Heart left ventricle (tissue), 16 donors: ENCODE results near the gene MCF2L. TPM values are rescaled to one million over a fixed set of nuclear protein-coding genes. Genes with fewer than 3 reads are reported as not detected.

ENCODE experiments used
- ATAC-seq, 4 donors: fragments of 200-7000 bp; cut with Tn5 transposase; one replicate each; pipeline ENCODE4 v1.9.1; 2020 to 2022; ENCODE audit warnings: moderate library complexity in 4 of 4, mild to moderate bottlenecking in 3 of 4, moderate number of reproducible peaks in 1 of 4
- DNase-seq, 5 donors: peaks; one replicate each; pipeline ENCODE4 v3.0.0-alpha.2; 2020
- H3K27ac ChIP-seq, 12 donors: fragments of 200-600 bp; sonication (generic) in 4 of 12; one replicate each; pipeline versions ENCODE4 v1.5.0 to v1.8.0; 2016 to 2022; ENCODE audit warnings: mild to moderate bottlenecking in 2 of 12
- H3K27me3 ChIP-seq, 9 donors: fragments of 200-600 bp; sonication (generic) in 2 of 9; one replicate each; pipeline versions ENCODE4 v1.5.1 to v1.8.0; 2016 to 2022; ENCODE audit warnings: mild to moderate bottlenecking in 3 of 9
- H3K36me3 ChIP-seq, 9 donors: fragments of 200-600 bp; sonication (generic) in 2 of 9; one replicate each; pipeline versions ENCODE4 v1.5.0 to v1.8.0; 2018 to 2022; ENCODE audit warnings: mild to moderate bottlenecking in 2 of 9
- H3K4me1 ChIP-seq, 12 donors: fragments of 200-600 bp; sonication (generic) in 4 of 12; one replicate each; pipeline versions ENCODE4 v1.5.0 to v1.8.0; 2016 to 2022; ENCODE audit warnings: mild to moderate bottlenecking in 3 of 12
- H3K4me3 ChIP-seq, 12 donors: fragments of 200-600 bp; sonication (generic) in 4 of 12; one replicate each; pipeline versions ENCODE4 v1.5.0 to v1.8.0; 2017 to 2022; ENCODE audit warnings: mild to moderate bottlenecking in 9 of 12, moderate library complexity in 4 of 12
- H3K9me3 ChIP-seq, 12 donors: fragments of 200-600 bp; sonication (generic) in 4 of 12; one replicate each; pipeline versions ENCODE4 v1.5.0 to v1.8.0; 2016 to 2022; ENCODE audit warnings: mild to moderate bottlenecking in 1 of 12
- CTCF ChIP-seq, 12 donors: fragments of 200-600 bp; sonication (generic) in 4 of 12; IDR thresholded peaks; one replicate each; pipeline versions ENCODE4 v1.5.0 to v1.8.0; 2018 to 2022; ENCODE audit warnings: antibody characterized with exemption in 12 of 12, mild to moderate bottlenecking in 5 of 12
- POLR2A ChIP-seq, 2 donors: fragments of 450-650 bp; IDR thresholded peaks; one replicate each; pipeline ENCODE4 v1.6.1; 2017; ENCODE audit warnings: antibody characterized with exemption in 2 of 2, mild to moderate bottlenecking in 2 of 2, moderate library complexity in 2 of 2
- WGBS, 4 donors: extraction: QIAGEN DNeasy Blood & Tissue Kit in 2 of 4; methylation state at CpG; one replicate each; pipeline versions ENCODE4 v1.1.5 to v1.1.7; 2013 to 2018; 5-methylcytosine and 5-hydroxymethylcytosine counted together
- intact Hi-C, 10 donors: fragments of 100-400 bp; cut with DNase I; formaldehyde crosslinking; loops; one replicate each; pipeline versions ENCODE4 v1.11.1 to v1.14.2; 2022
- polyA plus RNA-seq, 2 donors: library from polyadenylated mRNA; stranded (reverse); fragments of 200-250 nt; gene quantifications; one replicate each; pipeline ENCODE4 v1.2.3, GENCODE V29; 2013
- total RNA-seq, 9 donors: library from RNA; depleted of rRNA in 2 of 9; stranded (reverse); fragments of >200 nt in 2 of 9; fragmentation: NEBNext Ultra II Directional in 3 of 9; extraction: Animal tissue kit (Norgen Biotek cat#: 25700) in 3 of 9; gene quantifications; one replicate each; pipeline versions ENCODE4 v1.1.0 to v1.2.4, GENCODE V29; 2016 to 2023
- donor health status: ischemic (EF 13 %, LVEDD 7.1; RV severe dilation, severe dysfunction).
- donor health status: healthy with polysubstance abuse.
- donor health status: DM: no; HTN: yes; CAD: no.
- donor health status: DM: no; HTN: no; CAD: no.
- donor health status: ischemic (EF 25% LVEDD 6.9; RV normal size, moderate dysfunction).
- donor health status: ischemic (EF 25% LVEDD 5.7; RV mildly dilated, moderate dysfunction).
- donor health status: healthy.
- donor health status: DM: yes; HTN: yes; CAD: no.
- donor health status: ischemic (EF 35%, LVEDD 5.7; RV mildly dilated, moderate dysfunction).
- donor health status: nonischemic (EF 11% LVEDD 7.7; RV severe dilation, severe dysfunction).
- donor health status: DM: yes; HTN: yes; CAD: no.
- donor health status: PGD.
- donor health status: ischemic (EF 29% LVEDD 5.4; RV normal size, mild dysfunction).
- donor health status: nonischemic (EF 23%, LVEDD 6.1; RV moderate dilation, normal function).

Gene MCF2L
- total and polyA plus RNA-seq, 11 donors = 26.0 to 61.0 (median 42.7) TPM

- peak in 2 of 5 donors; percentile 17 to 37 for DNase-seq
- no peak overlapping the region for H3K4me3 ChIP-seq
- intact Hi-C loops = no loop called here
Observed at GRCh38 chr13:113052206-113052605, 83.2 kb downstream of the MCF2L start.

DNA sequence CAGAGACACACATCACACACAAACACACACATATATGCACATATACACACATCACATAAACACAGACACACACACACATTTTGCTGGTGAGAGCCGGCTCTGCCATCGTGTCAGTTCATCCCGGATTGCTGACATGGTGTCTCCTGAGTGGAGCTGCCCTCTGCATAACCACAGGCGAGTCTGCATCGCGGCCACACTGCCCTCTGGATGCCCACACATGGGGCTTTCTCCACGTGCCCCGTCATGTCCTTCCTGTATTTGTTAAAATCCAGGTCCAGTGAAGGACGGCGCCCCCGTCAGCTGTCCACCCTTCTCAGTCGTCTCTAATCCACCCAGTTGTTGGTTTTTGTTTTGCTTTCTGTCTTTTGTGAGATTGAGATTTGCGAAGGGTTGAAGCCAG is 84.0 kb downstream of the MCF2L start:
- TF ChIP-seq POLR2A (IDR thresholded peaks at IDR 0.05) (no peak), CTCF (IDR thresholded peaks at IDR 0.05) (no peak)
- WGBS, 4 donors = 72 to 87% (median 84%) methylated on average over 12 to 13 of the region's 13 CpGs
- Histone ChIP-seq H3K27me3 (peaks cover 0 to 5% (median 0%) of the 10 kb centered on the region in 9 donors), H3K27ac (no peak overlapping the region), H3K36me3 (peaks cover 0 to 3% (median 0%) of the 10 kb centered on the region in 9 donors), H3K9me3 (no peaks in the 10 kb centered on the region), H3K4me3 (no peak overlapping the region), H3K4me1 (peaks cover 0 to 23% (median 11%) of the 10 kb centered on the region in 12 donors)
- intact Hi-C loops = no loop called here
- peak in 2 of 5 donors; percentile 25 to 47 for DNase-seq
- no peak for ATAC-seq

More at GRCh38 chr13:113052206-113052605, 83.2 kb downstream of the MCF2L start:
- H3K9me3 ChIP-seq = no peaks in the 10 kb centered on the region
- H3K27ac ChIP-seq = no peak overlapping the region
- H3K4me1 ChIP-seq = peaks cover 0 to 23% (median 11%) of the 10 kb centered on the region in 12 donors
- ATAC-seq = no peak
- 77 to 84% (median 82%) methylated on average over 16 of the region's 16 CpGs for WGBS, 4 donors
- H3K36me3 ChIP-seq = peaks cover 0 to 7% (median 0%) of the 10 kb centered on the region in 9 donors
- peaks cover 0 to 5% (median 0%) of the 10 kb centered on the region in 9 donors for H3K27me3 ChIP-seq
- TF ChIP-seq POLR2A (IDR thresholded peaks at IDR 0.05) = no peak
- no peak for TF ChIP-seq CTCF (IDR thresholded peaks at IDR 0.05)

- Histone ChIP-seq H3K27me3 (peaks cover 0 to 5% (median 0%) of the 10 kb centered on the region in 9 donors), H3K27ac (no peak overlapping the region), H3K36me3 (peaks cover 0 to 3% (median 0%) of the 10 kb centered on the region in 9 donors), H3K4me3 (no peak overlapping the region), H3K9me3 (no peaks in the 10 kb centered on the region), H3K4me1 (peaks cover 0 to 23% (median 11%) of the 10 kb centered on the region in 12 donors)
- DNase-seq (peak in 2 of 5 donors; percentile 7 to 42), ATAC-seq (peak in 1 of 4 donors; percentile 5)
- WGBS, 4 donors = 71 to 89% (median 75%) methylated on average over 6 to 14 of the region's 14 CpGs
- TF ChIP-seq POLR2A (IDR thresholded peaks at IDR 0.05) (no peak), CTCF (IDR thresholded peaks at IDR 0.05) (no peak)
- intact Hi-C loops = no loop called here
Observed at GRCh38 chr13:113053376-113053775, 84.4 kb downstream of the MCF2L start.

- ATAC-seq = no peak
- peaks cover 0 to 5% (median 0%) of the 10 kb centered on the region in 9 donors for H3K27me3 ChIP-seq
- TF ChIP-seq POLR2A (IDR thresholded peaks at IDR 0.05) = no peak
- TF ChIP-seq CTCF (IDR thresholded peaks at IDR 0.05) = no peak
- intact Hi-C loops = no loop called here
- peaks cover 0 to 3% (median 0%) of the 10 kb centered on the region in 9 donors for H3K36me3 ChIP-seq
- H3K4me1 ChIP-seq = peaks cover 0 to 18% (median 11%) of the 10 kb centered on the region in 12 donors
- peak in 2 of 5 donors; percentile 7 to 36 for DNase-seq
- H3K27ac ChIP-seq = no peak overlapping the region
- no peaks in the 10 kb centered on the region for H3K9me3 ChIP-seq
- 68 to 81% (median 74%) methylated on average over 31 of the region's 31 CpGs for WGBS, 4 donors
- H3K4me3 ChIP-seq = no peak overlapping the region
Observed at GRCh38 chr13:113053801-113054604, 85.0 kb downstream of the MCF2L start.
